NCI-H345 treated with DMSO at 0.1 percent for 48 hours (cell line): ENCODE measurements around the gene KCNIP4.

Source experiments
- DNase-seq: peaks from one replicate; lab custom pipeline; 2025; ENCODE audit not compliant: unreplicated experiment; lab: John Stamatoyannopoulos, UW

KCNIP4 gene

GRCh38 chr4:21596521-21596920 is 352.1 kb downstream of the KCNIP4 start:
- peak; percentile 63 for DNase-seq

GRCh38 chr4:21593671-21594001 is 354.9 kb downstream of the KCNIP4 start:
- no peak for DNase-seq

DNA sequence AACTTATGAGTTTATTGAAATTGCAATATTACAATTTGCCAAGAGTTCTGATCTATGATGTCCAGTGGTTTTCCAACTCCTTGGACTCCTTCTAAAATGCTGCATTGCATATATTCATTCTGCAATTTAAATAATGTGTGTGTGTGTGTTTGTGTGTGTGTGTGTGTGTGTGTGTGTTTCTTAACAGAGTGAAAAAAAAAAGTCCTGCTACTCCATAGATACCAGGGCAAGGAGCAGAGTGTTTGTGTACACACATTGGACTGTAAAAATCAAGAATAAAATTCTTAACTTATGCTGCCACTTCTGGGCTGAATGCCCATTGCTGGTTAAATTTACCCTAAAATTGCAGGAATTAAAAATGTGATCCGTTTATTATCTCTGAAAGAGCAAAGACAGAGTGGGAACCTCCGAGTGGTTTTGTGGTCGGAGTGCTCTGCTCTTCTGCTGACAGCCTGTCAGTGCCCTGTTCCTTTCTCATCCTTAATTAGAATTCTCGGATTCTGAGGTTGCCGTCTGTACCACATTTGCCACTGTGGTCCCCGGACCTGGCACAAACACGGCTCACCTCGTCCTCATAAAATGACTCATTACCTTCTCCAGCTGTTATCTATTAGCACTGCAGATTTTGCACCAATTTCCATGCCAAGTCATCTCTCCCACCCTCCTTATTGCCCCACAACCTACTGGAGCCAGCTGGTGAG is 355.5 kb downstream of the KCNIP4 start:
- DNase-seq: no peak

- DNase-seq: no peak
Measured at GRCh38 chr4:21577056-21577455, 371.5 kb downstream of the KCNIP4 start.

- no peak for DNase-seq
Measured at GRCh38 chr4:21571100-21571499, 377.5 kb downstream of the KCNIP4 start.

DNA sequence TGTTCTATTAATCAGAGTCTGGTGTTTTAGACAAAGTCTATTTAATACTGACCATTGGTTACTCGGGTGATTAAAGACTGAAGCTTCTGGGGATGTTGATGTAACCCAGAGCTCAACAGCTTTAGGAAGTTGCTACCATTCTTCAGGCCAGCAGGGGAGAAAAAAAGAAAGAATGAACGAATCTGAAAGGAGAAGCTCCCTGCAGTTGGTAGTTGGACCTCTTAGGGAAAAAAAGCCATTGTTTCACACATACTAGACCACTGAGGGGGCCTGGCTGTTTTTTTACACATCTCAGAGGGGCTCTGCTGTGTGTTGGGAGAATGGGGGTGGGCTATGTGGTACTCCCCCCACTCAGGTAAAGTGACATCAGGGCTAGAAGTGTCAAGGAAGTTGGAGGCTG is 378.9 kb downstream of the KCNIP4 start:
- no peak for DNase-seq

DNA sequence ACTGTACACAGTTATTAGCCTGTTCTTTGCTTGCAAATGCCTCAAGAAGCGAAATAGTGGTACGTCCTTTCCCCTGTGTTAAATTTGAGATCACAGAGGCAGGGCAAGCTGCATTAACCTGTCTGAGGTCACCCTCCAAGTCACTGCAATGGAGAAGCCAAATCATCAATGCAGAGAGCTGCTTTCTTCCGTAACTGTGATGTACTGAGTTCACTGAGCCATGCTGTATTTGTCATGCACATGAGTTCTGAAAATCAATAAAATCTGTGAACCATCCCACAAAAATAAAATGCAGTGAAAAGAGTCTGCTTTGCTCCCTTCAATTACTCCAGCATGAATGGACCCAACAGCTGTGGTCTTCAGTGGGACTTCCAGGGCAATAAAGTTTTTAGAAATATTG is 393.5 kb downstream of the KCNIP4 start:
- no peak for DNase-seq

DNA sequence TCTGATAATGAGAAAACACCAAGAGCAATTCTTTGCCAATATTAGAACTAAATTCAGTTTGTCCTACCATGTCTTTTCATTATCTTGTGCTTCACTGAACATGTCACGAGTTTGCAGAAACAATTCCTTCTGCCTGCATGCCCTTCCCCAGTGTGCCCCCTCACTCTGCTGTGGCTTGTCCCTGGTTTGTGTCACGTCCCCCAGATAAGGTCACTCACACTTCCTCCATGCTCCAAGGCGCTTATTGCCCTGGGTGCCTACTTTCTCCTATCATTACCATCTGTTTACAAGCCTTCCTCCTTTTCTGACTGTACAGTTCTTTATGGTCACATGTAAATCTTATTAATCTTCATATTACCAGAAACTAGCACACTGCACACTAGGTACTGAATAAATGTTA is 394.1 kb downstream of the KCNIP4 start:
- DNase-seq: no peak

DNA sequence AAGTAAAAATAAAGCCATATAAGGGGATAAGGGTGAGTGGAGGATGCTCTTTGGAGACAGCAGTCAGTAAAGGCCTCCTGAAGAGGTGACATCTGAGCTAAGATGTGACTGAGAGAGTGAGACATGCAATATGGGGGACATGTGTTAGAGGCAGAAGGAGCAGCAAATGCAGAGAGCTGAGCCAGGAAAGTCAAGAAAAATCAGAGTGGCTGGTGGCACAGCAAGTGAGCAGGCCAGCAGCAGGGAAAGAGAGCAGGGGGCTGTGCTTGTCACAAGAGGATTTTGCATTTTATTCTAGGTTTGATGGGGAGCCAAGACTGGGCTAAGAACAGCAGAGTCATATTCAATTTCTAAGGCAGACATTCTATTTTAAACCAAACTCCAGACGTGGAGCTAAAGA is 394.5 kb downstream of the KCNIP4 start:
- no peak for DNase-seq

- DNase-seq: no peak
Measured at GRCh38 chr4:21552455-21552854, 396.1 kb downstream of the KCNIP4 start.

DNA sequence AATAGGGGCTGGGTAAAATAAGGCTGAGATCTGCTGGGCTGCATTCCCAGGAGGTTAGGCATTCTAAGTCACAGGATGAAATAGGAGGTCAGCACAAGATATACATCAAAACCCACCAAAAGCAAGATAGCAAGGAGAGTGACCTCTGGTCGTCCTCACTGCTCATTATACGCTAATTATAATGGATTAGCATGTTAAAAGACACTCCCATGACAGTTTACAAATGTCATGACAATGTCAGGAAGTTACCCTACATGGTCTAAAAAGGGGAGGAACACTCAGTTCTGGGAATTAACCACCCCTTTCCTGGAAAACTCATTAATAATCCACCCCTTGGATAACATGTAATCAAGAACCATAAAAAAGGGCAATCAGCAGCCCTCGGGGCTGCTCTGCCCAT is 403.6 kb downstream of the KCNIP4 start:
- DNase-seq: no peak

GRCh38 chr4:21544415-21544814 is 404.2 kb downstream of the KCNIP4 start:
- no peak for DNase-seq

- DNase-seq: no peak
Measured at GRCh38 chr4:21543514-21543913, 405.1 kb downstream of the KCNIP4 start.

DNA sequence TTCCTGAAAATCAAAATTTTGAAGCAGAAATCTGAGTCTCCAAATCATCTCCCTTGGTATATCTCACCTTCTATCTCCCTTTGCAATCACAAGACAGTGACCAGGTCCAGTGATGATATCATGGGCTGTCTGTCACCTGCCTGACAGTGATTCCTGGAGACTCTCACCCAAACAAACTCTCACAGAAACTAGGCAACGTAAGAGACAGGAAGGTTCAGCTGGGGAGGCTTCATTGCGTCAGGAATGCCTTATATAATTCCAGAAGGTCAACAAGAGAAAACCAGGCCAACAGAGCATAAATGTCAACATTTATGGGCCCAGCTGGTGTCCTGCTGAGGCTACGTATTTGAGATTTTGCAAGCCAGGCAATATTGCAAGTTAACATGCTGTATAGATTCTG is 412.7 kb downstream of the KCNIP4 start:
- no peak for DNase-seq

DNA sequence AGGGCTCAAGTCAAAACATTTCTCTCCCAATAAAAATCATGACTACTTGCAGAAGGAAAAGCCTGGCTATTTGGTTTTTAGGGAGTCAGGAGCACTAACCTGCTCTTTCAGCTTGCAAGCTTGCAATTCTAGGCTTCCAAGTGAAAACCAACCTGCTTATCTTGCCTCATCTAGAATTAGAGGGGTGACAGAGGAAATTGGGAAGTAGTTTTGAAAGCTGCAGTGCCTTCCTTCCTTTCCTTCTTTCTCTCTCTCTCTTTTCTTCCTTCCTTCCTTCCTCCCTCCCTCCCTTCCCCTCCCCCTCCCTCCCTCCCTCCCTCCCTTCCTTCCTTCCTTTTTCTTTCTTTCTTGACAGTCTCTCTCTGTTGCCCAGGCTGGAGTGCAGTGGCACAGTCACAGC is 417.5 kb downstream of the KCNIP4 start:
- no peak for DNase-seq

- no peak for DNase-seq
Measured at GRCh38 chr4:21529214-21529613, 419.4 kb downstream of the KCNIP4 start.

- no peak for DNase-seq
Measured at GRCh38 chr4:21522296-21522695, 426.3 kb downstream of the KCNIP4 start.

DNA sequence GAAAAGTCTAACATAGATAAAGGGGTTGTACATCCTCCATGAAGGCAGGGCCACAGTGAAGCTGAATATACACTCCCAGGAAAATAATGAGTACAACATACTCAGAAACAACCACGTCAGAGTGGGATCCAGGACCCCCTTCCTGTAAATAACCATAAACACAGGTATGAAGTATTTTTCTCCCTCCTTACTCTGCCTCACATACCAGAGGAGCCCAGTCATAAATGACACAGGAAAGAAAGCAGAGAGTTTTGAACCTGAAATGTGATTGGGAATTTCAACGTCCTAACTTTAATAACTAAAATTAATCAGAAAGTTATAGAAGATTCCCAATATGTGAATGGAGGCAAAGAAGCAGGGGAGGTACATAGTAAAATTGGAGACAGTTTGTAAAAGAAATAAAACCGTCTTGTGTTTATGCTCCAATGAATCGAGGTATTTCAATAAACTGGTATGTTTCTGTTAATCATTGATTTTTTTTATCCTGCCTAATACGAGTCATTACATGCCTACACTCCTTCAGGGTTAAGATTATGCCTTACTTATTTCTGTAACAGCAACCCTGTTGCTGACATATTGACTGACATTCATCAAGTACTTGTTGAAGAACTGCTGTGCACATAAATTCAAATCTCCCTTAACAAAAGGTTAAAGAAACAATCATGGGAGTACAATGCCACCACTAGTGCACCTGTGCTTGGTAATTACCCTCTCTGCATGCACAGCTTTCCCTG is 431.3 kb downstream of the KCNIP4 start:
- peak; percentile 67 for DNase-seq

GRCh38 chr4:21514022-21514694 is 434.4 kb downstream of the KCNIP4 start:
- no peak for DNase-seq

- peak; percentile 14 for DNase-seq
Measured at GRCh38 chr4:21512353-21512752, 436.2 kb downstream of the KCNIP4 start.

DNA sequence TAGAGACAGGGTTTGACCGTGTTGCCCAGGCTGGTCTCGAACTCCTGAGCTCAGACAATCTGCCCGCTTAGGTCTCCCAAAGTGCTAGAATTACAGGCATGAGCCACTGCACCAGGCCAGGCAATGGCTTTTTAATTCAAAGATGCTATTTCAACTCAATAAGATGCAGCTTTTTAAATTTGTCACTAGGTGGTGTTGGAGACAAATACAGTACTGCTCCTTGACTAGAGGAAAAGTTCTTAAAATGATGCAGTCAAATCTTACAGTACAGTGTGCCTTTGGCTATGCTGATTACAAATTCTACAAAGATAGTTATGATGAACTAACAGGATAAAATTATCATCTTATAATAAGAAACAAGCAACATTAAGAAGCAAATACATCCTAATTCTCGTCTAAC is 441.1 kb downstream of the KCNIP4 start:
- DNase-seq: no peak

GRCh38 chr4:21490682-21491081 is 457.9 kb downstream of the KCNIP4 start:
- DNase-seq: no peak
